ENCODE results near the gene TMEM52B.

GRCh38 chr12:10171973-10172728 is 6.7 kb upstream of the TMEM52B start, which contains the start of gene OLR1:
- TF ChIP-seq POLR2AphosphoS5 (IDR thresholded peaks at IDR 0.05; ENCODE audit: insufficient read depth in 1 of 2, low read depth in 1 of 2) (no peak), CTCF (IDR thresholded peaks at IDR 0.05) (no peak), POLR2A (IDR thresholded peaks at IDR 0.05) (no peak)
